NT2/D1 (cell line): ENCODE measurements around the gene C6orf62.
A peak's percentile ranks its signal among the peaks of the same experiment; 100 is the strongest.
"Not testable (repeated sequence)": the region's sequence is repeated elsewhere in the genome, so short reads cannot be mapped to it uniquely, and the experiment has no call there.

Source experiments
- DNase-seq: peaks from one replicate; pipeline ENCODE4 v3.0.0-alpha.2; 2011; ENCODE audit warnings: low read depth, low spot score
- H3K27me3 ChIP-seq: 2 replicates; pipeline ENCODE4 v1.6.0; 2011; ENCODE audit warnings: mild to moderate bottlenecking; ENCODE audit not compliant: insufficient read length, insufficient read depth
- H3K36me3 ChIP-seq: 2 replicates; pipeline ENCODE4 v1.6.1; 2011; ENCODE audit warnings: mild to moderate bottlenecking, low read length, mixed read lengths; ENCODE audit not compliant: insufficient read depth, insufficient read length
- H3K4me1 ChIP-seq: 2 replicates; pipeline ENCODE4 v1.5.1; 2011; ENCODE audit not compliant: insufficient read depth, insufficient read length
- H3K4me3 ChIP-seq: 2 replicates; pipeline ENCODE4 v1.5.1; 2011; ENCODE audit warnings: low read depth; ENCODE audit not compliant: insufficient read length
- H3K9ac ChIP-seq: 2 replicates; pipeline ENCODE4 v1.6.0; 2011; ENCODE audit warnings: low read depth; ENCODE audit not compliant: insufficient read length
- H3K9me3 ChIP-seq: 2 replicates; pipeline ENCODE4 v1.5.1; 2011; ENCODE audit warnings: mild to moderate bottlenecking, low read length; ENCODE audit not compliant: insufficient read depth
- SUZ12 ChIP-seq: IDR thresholded peaks from 2 replicates; pipeline ENCODE4 v1.6.1; 2011; ENCODE audit not compliant: insufficient read length, insufficient read depth; ENCODE audit errors: extremely low read depth
- YY1 ChIP-seq: IDR thresholded peaks from 2 replicates; pipeline ENCODE4 v1.6.1; 2011; ENCODE audit not compliant: insufficient read length, insufficient read depth
- ZNF274 ChIP-seq: IDR thresholded peaks from 2 replicates; pipeline ENCODE4 v1.6.1; 2011; ENCODE audit warnings: mild to moderate bottlenecking, low read depth, low read length

Gene C6orf62

GRCh38 chr6:24720604-24721460 is 1.9 kb upstream of the C6orf62 start:
- Histone ChIP-seq H3K9ac (peak overlapping the region; percentile 95), H3K9me3 (no peaks in the 10 kb centered on the region), H3K36me3 (peaks cover 35% of the 10 kb centered on the region), H3K27me3 (no peaks in the 10 kb centered on the region), H3K4me3 (peak overlapping the region; percentile 90), H3K4me1 (no peaks in the 10 kb centered on the region)
- peak; percentile 99 for DNase-seq
- no peak for TF ChIP-seq ZNF274
- TF ChIP-seq SUZ12 = no peak
- peak; percentile 51 for TF ChIP-seq YY1

- Histone ChIP-seq H3K4me1 (no peaks in the 10 kb centered on the region), H3K36me3 (peaks cover 41% of the 10 kb centered on the region)
These were observed 1.2 kb upstream of the C6orf62 start for GRCh38 chr6:24720131-24720603.

GRCh38 chr6:24718449-24719124 is 367 bp downstream of the C6orf62 start:
- Histone ChIP-seq H3K36me3 (peaks cover 57% of the 10 kb centered on the region), H3K9me3 (no peaks in the 10 kb centered on the region), H3K4me1 (no peaks in the 10 kb centered on the region), H3K9ac (peak overlapping the region; percentile 95), H3K27me3 (no peaks in the 10 kb centered on the region), H3K4me3 (peak overlapping the region; percentile 90)
- no peak for TF ChIP-seq ZNF274
- no peak for TF ChIP-seq SUZ12
- TF ChIP-seq YY1 = no peak
- no peak for DNase-seq

More at GRCh38 chr6:24720131-24720603, 1.2 kb upstream of the C6orf62 start:
- no peak for DNase-seq
- Histone ChIP-seq H3K9ac (peak overlapping the region; percentile 95), H3K27me3 (no peaks in the 10 kb centered on the region), H3K4me3 (peak overlapping the region; percentile 90), H3K9me3 (no peaks in the 10 kb centered on the region)
- TF ChIP-seq SUZ12 (no peak), YY1 (no peak), ZNF274 (no peak)

- H3K9ac ChIP-seq, H3K27me3 ChIP-seq, H3K9me3 ChIP-seq, H3K4me1 ChIP-seq, DNase-seq: not testable (repeated sequence)
- peaks cover 73% of the 10 kb centered on the region for H3K36me3 ChIP-seq
- H3K4me3 ChIP-seq = peak overlapping the region; percentile 90
These were observed 2.3 kb downstream of the C6orf62 start for GRCh38 chr6:24716602-24717148.

- H3K9me3 ChIP-seq = no peaks in the 10 kb centered on the region
- no peaks in the 10 kb centered on the region for H3K4me1 ChIP-seq
- peaks cover 90% of the 10 kb centered on the region for H3K36me3 ChIP-seq
- DNase-seq = no peak
- TF ChIP-seq ZNF274 = no peak
- no peak for TF ChIP-seq YY1
- no peak overlapping the region for H3K4me3 ChIP-seq
- no peaks in the 10 kb centered on the region for H3K27me3 ChIP-seq
- H3K9ac ChIP-seq = no peak overlapping the region
These were observed 8.2 kb downstream of the C6orf62 start for GRCh38 chr6:24710519-24711303.

GRCh38 chr6:24709014-24709711 is 9.8 kb downstream of the C6orf62 start:
- H3K9me3 ChIP-seq = no peaks in the 10 kb centered on the region
- no peak for DNase-seq
- no peaks in the 10 kb centered on the region for H3K27me3 ChIP-seq
- no peaks in the 10 kb centered on the region for H3K4me1 ChIP-seq
- TF ChIP-seq ZNF274 (no peak), YY1 (no peak), SUZ12 (no peak)
- H3K4me3 ChIP-seq = no peak overlapping the region
- no peak overlapping the region for H3K9ac ChIP-seq
- H3K36me3 ChIP-seq = peaks cover 91% of the 10 kb centered on the region
